MM.1S (cell line): ENCODE results near the gene NANOS3.

Experiments used
- DNase-seq: peaks from one replicate; pipeline ENCODE4 v3.0.0-alpha.2; 2015
- H2AFZ ChIP-seq: fragments of 300-600 bp; sonication (generic); 2 replicates; pipeline ENCODE4 v1.6.0; 2016; ENCODE audit warnings: antibody characterized with exemption, low read length
- H3F3A ChIP-seq: fragments of 300-600 bp; sonication (generic); 2 replicates; pipeline ENCODE4 v1.6.1; 2016; ENCODE audit warnings: mild to moderate bottlenecking, antibody characterized with exemption, low read length, moderate library complexity, mixed read lengths; ENCODE audit not compliant: insufficient read depth
- H3K27ac ChIP-seq: fragments of 300-600 bp; sonication (generic); 2 replicates; pipeline ENCODE4 v1.5.1; 2016; ENCODE audit warnings: mild to moderate bottlenecking, low read length
- H3K27me3 ChIP-seq: fragments of 300-600 bp; sonication (generic); replicated peaks from 2 replicates; pipeline ENCODE4 v1.6.0; 2016; ENCODE audit warnings: low read length; ENCODE audit not compliant: insufficient read depth
- H3K36me3 ChIP-seq: fragments of 300-600 bp; sonication (generic); replicated peaks from 2 replicates; pipeline ENCODE4 v1.6.1; 2016; ENCODE audit warnings: mild to moderate bottlenecking, low read length, mixed read lengths; ENCODE audit not compliant: insufficient read depth
- H3K4me1 ChIP-seq: fragments of 300-600 bp; sonication (generic); 2 replicates; pipeline ENCODE4 v1.6.1; 2016; ENCODE audit warnings: low read length, mixed read lengths
- H3K4me2 ChIP-seq: fragments of 300-600 bp; sonication (generic); 2 replicates; pipeline ENCODE4 v1.6.0; 2016; ENCODE audit warnings: low read depth, low read length
- H3K4me3 ChIP-seq: fragments of 300-600 bp; sonication (generic); 2 replicates; pipeline ENCODE4 v1.5.1; 2016; ENCODE audit warnings: low read length, mixed read lengths
- H3K79me2 ChIP-seq: fragments of 300-600 bp; sonication (generic); 2 replicates; pipeline ENCODE4 v1.6.1; 2016; ENCODE audit warnings: mixed run types, low read length, mixed read lengths
- H3K9ac ChIP-seq: fragments of 300-600 bp; sonication (generic); 2 replicates; pipeline ENCODE4 v1.6.1; 2016; ENCODE audit warnings: low read length, mixed read lengths
- H3K9me2 ChIP-seq: fragments of 300-600 bp; sonication (generic); replicated peaks from 2 replicates; pipeline ENCODE4 v1.6.1; 2016; ENCODE audit warnings: mild to moderate bottlenecking, low read length, mixed read lengths; ENCODE audit not compliant: insufficient read depth
- H3K9me3 ChIP-seq: fragments of 300-600 bp; sonication (generic); replicated peaks from 2 replicates; pipeline ENCODE4 v1.6.1; 2016; ENCODE audit warnings: mild to moderate bottlenecking, low read length, mixed read lengths; ENCODE audit not compliant: insufficient read depth
- H4K20me1 ChIP-seq: fragments of 300-600 bp; sonication (generic); 2 replicates; pipeline ENCODE4 v1.6.1; 2016; ENCODE audit warnings: mild to moderate bottlenecking, low read length, moderate library complexity, mixed read lengths; ENCODE audit not compliant: insufficient read depth
- EZH2 ChIP-seq: fragments of 300-600 bp; sonication (generic); optimal IDR thresholded peaks from 2 replicates; pipeline ENCODE3; 2017; ENCODE audit warnings: low read depth, mild to moderate bottlenecking, antibody characterized with exemption, low read length, mixed read lengths
- EZH2phosphoT487 ChIP-seq: fragments of 300-600 bp; sonication (generic); IDR thresholded peaks from 2 replicates; pipeline ENCODE4 v1.6.1; 2018; ENCODE audit warnings: antibody characterized with exemption, low read length
- TF ChIP-seq, protein P1 (sequence below): fragments of 300-600 bp; sonication (generic); IDR thresholded peaks from 2 replicates; pipeline ENCODE4 v1.5.1; 2016; ENCODE audit warnings: antibody characterized with exemption, low read length, mixed read lengths

Gene NANOS3

DNA sequence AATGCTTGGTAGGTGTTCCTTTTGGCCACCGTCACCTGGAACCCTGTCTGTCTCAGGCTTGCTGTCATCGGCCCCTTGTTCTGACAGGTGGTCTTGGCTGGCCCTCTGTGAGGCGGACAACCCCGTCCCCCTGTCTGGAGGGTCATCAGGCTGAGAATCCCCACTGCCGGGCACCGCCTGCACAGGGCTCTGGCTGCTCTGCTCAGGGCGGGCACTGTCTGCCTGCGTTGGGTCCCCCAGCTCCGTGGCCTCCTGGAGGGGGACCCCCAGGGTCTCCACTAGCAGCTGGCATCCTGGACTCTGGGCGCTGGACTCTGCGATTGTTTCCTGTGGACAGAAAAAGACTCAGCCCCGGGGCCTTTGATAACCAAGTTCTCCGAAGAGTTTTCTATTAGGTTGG is 13.2 kb downstream of the NANOS3 start:
- Histone ChIP-seq H3K4me1 (peaks cover 7% of the 10 kb centered on the region), H3F3A (no peaks in the 10 kb centered on the region), H3K4me3 (no peak overlapping the region), H3K27ac (no peak overlapping the region), H3K79me2 (no peaks in the 10 kb centered on the region), H2AFZ (no peak overlapping the region), H3K9me3 (no peaks in the 10 kb centered on the region), H3K27me3 (no peaks in the 10 kb centered on the region), H3K36me3 (no peaks in the 10 kb centered on the region), H3K4me2 (no peak overlapping the region), H3K9ac (no peak overlapping the region), H3K9me2 (no peaks in the 10 kb centered on the region), H4K20me1 (no peaks in the 10 kb centered on the region)
- TF ChIP-seq EZH2phosphoT487 (no peak), EZH2 (no peak)
- no peak for DNase-seq

- Histone ChIP-seq H3K4me3 (no peak overlapping the region), H4K20me1 (no peaks in the 10 kb centered on the region), H3K9me2 (no peaks in the 10 kb centered on the region), H3K79me2 (no peaks in the 10 kb centered on the region), H3K9ac (no peak overlapping the region), H3K9me3 (no peaks in the 10 kb centered on the region), H3K4me2 (no peak overlapping the region), H2AFZ (no peak overlapping the region), H3K36me3 (no peaks in the 10 kb centered on the region), H3K4me1 (no peaks in the 10 kb centered on the region), H3K27ac (no peak overlapping the region), H3K27me3 (no peaks in the 10 kb centered on the region), H3F3A (no peaks in the 10 kb centered on the region)
- DNase-seq: no peak
- TF ChIP-seq EZH2 (no peak), EZH2phosphoT487 (no peak)
- TF ChIP-seq, protein P1, sequence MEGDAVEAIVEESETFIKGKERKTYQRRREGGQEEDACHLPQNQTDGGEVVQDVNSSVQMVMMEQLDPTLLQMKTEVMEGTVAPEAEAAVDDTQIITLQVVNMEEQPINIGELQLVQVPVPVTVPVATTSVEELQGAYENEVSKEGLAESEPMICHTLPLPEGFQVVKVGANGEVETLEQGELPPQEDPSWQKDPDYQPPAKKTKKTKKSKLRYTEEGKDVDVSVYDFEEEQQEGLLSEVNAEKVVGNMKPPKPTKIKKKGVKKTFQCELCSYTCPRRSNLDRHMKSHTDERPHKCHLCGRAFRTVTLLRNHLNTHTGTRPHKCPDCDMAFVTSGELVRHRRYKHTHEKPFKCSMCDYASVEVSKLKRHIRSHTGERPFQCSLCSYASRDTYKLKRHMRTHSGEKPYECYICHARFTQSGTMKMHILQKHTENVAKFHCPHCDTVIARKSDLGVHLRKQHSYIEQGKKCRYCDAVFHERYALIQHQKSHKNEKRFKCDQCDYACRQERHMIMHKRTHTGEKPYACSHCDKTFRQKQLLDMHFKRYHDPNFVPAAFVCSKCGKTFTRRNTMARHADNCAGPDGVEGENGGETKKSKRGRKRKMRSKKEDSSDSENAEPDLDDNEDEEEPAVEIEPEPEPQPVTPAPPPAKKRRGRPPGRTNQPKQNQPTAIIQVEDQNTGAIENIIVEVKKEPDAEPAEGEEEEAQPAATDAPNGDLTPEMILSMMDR: no peak
These were observed 15.9 kb downstream of the NANOS3 start for GRCh38 chr19:13892870-13893269.

GRCh38 chr19:13894552-13894951 is 17.6 kb downstream of the NANOS3 start:
- TF ChIP-seq EZH2phosphoT487 (no peak), EZH2 (no peak)
- TF ChIP-seq, protein P1: no peak
- Histone ChIP-seq H3F3A (no peaks in the 10 kb centered on the region), H3K4me2 (no peak overlapping the region), H3K79me2 (no peaks in the 10 kb centered on the region), H3K4me1 (no peaks in the 10 kb centered on the region), H3K9ac (no peak overlapping the region), H3K4me3 (no peak overlapping the region), H3K27ac (no peak overlapping the region), H3K36me3 (no peaks in the 10 kb centered on the region), H3K9me3 (no peaks in the 10 kb centered on the region), H4K20me1 (no peaks in the 10 kb centered on the region), H2AFZ (no peak overlapping the region), H3K9me2 (no peaks in the 10 kb centered on the region), H3K27me3 (no peaks in the 10 kb centered on the region)
- no peak for DNase-seq

DNA sequence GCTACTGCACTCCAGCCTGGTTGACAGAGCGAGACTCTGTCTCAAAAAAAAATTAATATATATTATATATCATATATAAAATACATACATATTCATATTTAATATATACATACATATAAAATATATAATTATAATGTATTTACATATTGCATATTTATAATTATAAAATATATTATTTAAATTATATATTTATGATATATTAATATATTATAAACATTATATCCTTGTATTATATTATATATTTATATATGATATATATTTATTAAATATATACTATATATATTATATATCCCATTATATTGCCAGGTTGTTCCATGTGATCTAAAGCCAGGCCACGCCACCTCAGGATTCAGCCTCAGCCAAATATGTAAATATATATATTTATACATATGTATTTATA is 19.3 kb downstream of the NANOS3 start:
- H3K79me2 ChIP-seq: no peaks in the 10 kb centered on the region
- DNase-seq: no peak
- H2AFZ ChIP-seq: no peak overlapping the region
- H3K27ac ChIP-seq: no peak overlapping the region
- no peaks in the 10 kb centered on the region for H3K36me3 ChIP-seq
- H3K4me2 ChIP-seq: no peak overlapping the region
- no peaks in the 10 kb centered on the region for H3K27me3 ChIP-seq
- H3F3A ChIP-seq: no peaks in the 10 kb centered on the region
- no peaks in the 10 kb centered on the region for H4K20me1 ChIP-seq
- no peak overlapping the region for H3K4me3 ChIP-seq
- no peaks in the 10 kb centered on the region for H3K4me1 ChIP-seq
- H3K9me3 ChIP-seq: no peaks in the 10 kb centered on the region
- no peak overlapping the region for H3K9ac ChIP-seq
- TF ChIP-seq EZH2 (no peak), EZH2phosphoT487 (no peak)
- TF ChIP-seq, protein P1: no peak
- H3K9me2 ChIP-seq: no peaks in the 10 kb centered on the region
